DMS153 (cell line): ENCODE measurements around the gene TMEM9B.
"Not testable (repeated sequence)": the region's sequence is repeated elsewhere in the genome, so short reads cannot be mapped to it uniquely, and the experiment has no call there.

Source experiments
- DNase-seq: peaks from one replicate; lab custom pipeline; 2025; lab: John Stamatoyannopoulos, UW

Gene TMEM9B

DNA sequence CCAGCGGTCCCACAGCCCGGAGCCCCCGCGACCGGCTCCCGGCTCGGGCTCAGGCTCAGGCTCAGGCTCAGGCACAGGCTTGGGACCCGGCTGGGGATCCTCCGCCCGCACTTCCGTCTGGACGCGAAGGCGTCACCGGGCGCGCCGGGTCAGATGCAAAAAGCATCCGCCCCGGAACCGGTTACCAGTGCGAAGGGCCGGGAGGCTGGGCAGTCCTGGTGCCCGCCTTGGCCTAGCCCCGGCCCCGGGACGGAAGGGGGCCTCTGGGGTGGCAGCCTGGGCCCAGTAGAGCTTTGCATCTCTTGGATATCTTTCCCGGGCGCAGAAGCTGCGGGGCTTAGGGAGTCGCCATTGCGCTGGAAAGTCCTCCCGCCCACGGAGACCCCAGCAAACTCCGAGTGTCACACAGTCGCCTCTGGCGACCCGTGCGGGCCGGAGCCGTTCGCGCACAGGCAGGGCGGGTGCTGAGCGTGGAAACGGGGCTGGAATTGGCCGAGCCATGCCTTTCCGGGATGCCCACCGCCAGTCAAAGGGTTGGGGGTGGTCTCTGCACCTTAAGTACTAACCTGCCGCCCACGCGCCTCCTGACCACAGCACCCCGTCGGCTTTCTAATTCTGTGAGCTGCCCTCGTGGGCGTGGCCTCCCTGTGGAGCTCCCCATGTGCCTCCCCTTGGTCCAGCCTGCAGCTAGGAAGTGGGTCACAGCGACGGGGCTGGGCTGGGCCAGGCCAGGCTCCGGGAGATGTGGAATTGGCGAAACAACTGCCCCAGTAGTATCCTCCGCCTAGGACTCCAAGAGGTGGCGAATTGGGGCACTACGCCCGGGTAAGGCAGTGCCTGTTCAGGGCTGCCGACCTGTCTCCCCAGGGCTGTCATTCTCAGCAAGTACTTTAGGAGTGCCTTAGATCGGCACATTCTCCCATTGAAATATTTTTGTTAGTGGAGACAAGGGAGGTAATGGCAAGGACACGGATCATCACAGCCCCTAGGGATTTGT is at the start of gene TMEM9B:
Gene TMEM9B (minus strand): TSS at position 119 of the 997 bp plus-strand sequence. CDS start 129 bp downstream, outside the sequence.
- DNase-seq = peak; percentile 77

DNA sequence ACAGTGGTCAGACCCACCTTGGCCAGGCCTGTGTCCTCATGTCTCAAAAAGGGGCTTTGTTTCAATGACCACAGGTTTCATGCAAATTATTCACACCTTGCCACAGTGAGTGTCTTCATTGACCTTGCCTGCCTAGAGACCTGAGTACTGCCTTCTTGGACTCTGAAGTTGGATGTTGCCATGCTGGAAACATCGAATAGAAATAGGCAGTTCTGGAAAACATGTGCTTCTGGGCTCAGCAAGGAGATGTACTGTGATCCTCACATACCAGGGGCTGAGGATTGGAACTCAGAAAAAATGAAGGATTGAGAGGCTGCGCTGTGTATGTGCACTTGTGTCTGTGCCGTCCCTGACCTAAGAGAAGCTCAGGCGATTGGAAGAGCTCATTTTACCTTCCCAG is 49.1 kb upstream of the TMEM9B start:
- no peak for DNase-seq

DNA sequence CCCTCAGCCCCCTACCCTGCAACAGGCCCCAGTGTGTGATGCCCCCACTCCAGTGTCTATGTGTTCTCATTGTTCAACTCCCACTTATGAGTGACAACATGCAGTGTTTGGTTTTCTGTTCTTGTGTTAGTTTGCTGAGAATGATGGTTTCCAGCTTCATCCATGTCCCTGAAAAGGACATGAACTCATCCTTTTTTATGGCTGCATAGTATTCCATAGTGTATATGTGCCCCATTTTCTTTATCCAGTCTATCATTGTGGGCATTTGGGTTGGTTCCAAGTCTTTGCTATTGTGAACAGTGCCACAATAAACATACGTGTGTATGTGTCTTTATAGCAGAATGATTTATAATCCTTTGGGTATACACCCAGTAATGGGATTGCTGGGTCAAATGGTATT is 45.3 kb upstream of the TMEM9B start:
- not testable (repeated sequence) for DNase-seq

DNA sequence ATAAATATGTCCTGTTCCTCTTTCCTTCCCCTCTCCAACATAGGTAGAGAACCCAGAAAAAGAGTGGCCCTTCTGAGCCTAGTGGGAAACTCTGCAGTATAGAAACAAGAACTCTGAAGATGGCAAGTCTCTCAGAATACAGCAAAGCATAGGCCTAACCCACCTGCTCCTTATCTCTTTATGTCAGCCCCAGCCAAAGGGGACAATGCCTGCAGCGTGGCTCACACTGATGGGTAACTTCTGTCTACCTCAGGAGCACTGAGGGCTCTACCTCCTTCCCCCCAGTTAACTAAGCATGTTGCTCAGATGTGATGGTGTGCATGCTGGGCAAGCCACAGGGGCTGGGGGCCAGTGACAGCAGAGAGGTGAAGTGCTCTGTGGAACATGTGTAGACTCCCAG is 44.4 kb upstream of the TMEM9B start:
- no peak for DNase-seq

DNA sequence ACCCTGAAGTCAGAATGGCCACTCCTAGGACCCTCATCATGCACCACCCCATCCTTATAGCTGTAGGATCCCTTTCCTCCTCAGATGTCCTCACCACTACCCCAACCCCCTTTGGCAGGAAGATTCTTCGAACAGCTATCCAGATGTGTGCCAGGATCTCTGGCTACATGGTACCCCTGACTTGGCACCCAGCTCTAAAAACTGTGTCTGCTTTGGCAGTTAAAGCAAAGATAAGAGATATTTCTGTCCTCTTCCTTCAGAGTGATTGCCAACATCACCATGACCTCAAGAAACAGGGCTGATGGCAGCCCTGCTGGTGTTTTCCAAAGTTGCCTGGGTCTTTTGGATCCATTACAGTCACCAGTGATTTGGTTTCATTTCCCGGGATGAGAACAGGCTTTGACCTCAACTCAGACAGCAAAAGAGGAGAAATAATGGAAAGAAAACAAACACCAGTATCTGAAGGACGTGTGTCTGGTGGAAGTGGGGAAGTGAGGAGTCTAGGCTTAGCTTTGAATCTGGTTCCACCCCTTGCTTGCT is 43.8 kb upstream of the TMEM9B start:
- DNase-seq = no peak

DNA sequence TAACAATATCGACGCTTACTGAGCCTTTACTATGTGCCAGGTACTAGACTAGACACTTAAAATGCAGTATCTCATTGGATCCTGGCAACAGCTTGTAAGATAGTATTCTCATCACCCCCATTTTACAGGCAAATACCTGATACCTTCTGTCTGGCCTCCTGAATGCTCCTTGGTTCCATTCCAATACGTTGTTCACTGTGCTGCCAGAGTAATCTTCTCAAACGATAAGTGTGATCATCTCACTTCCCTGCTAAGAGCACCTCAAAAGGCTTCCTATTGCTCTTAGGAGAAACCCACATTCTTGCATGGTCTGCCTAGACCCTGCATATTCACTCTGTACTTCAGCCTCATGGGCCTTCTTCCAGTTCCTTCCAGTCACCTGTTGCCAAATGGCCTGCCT is 40.8 kb upstream of the TMEM9B start:
- DNase-seq = no peak

DNA sequence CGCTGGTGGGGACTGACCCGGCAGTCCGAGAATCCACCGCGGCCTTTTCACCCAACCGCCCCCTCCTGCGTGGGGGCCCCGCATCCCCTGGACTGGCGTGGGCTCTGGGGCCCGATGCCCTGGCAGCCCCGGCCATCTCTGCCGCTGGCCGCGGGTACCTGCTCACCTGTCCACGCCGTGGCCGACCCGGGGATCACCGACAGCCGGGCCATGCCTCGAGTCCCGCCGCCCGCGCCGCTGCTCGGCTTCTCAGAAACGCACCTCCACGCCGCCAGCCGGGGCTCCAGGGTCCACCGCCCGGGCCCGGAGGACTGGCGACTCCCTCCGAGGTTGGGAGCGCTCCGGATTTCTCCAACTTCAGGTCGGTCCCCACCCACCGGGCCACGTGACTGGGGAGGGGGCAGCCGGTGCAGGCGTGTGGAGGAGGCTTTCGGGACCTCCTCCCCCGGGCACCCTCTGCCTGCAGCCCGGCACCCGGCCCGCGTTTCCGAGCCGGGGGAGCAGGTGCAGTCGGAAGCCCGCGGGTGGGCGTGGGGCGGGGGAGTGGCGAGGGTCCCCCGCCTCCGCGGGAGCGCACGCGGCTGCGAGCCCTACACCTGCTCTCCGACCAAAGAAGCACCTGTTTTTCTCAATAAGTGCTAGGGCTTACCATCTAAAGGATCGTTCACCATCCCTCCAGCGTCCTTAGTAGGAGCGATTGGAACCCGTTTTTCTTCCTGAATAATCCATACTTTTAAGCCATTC is 40.1 kb upstream of the TMEM9B start:
- DNase-seq = no peak

DNA sequence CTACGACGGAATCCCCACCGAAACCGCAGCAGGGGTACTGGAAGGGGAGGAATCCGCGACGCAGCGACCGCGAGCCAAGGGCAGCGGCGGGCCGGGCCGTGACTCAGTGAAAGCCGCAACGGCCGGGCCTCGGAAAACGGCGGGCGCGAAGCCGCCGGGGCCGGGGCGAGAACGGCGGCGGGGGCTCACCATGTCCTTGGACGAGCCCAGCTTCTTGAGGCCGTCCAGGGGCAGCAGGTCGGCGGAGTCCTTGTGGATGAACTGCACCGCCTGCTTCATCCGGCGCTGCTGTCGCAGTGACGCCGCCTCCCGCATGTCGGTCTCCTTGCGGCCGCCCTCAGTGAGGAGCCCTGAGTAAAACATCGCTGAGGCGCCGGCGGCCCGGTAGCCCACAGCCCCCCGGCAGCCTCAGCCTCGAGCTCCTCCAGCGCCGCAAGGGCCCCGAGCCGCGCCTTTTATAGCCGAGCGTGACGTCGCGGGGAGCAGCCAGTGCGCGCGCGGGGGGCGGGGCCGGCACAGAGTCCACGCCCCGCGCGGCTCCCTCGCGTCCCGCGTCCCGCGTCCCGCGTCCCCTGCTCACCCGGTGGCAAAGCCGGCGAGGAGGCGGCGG is 39.4 kb upstream of the TMEM9B start, which contains the start of gene NRIP3:
Gene NRIP3 (minus strand): TSS at position 429 of the 610 bp plus-strand sequence. CDS start 66 bp downstream, at position 363.
- DNase-seq = peak; percentile 69

DNA sequence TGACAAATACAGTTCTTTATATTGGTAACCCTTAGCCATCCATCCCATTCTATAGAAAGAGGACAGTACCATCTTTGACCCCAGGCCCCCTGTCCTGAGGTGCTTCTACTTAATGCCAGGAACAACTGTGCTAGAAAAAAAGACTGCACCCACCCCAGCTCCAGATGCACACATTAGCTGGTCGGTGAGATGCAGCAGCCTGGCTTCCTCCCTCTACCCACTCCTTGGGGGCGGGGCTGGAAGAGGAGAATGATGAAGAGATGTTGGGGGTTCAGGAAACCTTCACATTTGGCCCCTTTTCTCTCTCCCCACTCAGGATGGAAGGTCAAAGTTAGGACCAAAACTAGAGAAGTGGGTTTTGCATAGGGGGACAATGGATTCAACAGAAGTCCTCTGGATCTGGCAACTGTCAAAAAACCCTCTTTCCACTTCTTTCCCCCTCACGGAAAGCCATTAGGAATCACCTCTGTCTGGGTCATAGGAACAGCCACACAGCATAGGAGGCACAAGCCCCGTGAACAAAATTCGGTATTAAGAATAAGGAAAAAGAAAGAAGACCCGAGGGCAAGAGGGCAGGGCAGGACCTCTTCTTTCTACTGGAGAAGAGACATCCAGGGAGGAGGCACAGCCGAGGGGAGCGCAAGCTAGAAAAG is 38.8 kb upstream of the TMEM9B start:
- DNase-seq = no peak

DNA sequence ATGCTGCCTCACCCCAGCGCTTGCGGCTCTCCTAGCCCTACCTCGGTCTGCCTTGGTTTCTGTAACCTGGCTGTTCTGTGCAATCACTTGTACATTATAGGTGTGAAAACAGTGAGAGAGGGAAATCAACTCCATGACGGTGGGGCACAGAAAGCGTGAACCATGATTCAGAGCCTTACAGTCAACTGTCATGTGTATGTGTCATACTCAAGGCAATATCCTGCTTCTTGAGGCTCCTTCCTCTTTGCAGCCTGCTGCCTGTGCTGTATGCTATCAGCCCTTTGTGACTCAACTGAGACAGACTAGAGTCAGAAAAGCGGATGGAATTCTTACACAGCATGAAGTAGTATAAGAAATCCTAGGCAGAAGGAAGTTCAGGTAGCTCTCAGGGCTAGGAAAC is 37.5 kb upstream of the TMEM9B start:
- DNase-seq = no peak

DNA sequence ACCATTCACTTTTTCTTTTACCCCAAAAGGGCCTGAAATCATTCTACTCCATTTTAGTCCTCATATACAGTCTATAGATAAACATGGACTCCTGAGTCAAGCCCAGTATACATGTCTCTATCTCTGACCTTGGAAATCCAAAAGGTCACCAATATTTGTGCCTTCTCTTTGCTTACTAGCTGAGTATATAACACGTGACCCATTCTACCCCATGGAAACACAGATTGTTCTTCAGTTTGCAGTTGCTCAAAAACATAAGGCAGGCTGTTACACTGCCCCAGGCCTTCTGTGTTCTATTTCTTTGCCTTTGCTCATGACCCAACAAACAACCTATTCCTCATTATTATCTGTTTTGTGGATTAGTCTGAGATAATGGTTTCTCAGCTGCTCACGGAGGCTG is 33.8 kb upstream of the TMEM9B start:
- no peak for DNase-seq

DNA sequence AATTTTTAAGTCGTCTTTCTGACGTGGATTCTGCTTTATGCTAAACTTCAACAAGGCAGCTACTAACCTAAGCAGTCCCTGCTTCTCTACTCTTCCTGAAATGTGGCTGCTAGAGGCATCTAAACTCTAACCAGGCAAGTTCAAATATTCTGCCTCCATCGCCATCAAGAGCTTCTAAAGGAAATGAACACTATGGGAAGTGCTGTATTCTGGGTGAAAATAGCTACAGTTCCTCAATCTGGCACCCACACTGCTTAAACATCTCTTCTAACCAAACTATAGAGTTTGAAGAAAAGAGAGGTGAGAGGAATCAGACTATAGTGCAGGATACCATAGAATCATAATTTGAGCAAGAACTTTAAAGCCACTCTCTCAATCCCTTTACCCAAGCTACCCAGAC is 33.2 kb upstream of the TMEM9B start:
- no peak for DNase-seq

DNA sequence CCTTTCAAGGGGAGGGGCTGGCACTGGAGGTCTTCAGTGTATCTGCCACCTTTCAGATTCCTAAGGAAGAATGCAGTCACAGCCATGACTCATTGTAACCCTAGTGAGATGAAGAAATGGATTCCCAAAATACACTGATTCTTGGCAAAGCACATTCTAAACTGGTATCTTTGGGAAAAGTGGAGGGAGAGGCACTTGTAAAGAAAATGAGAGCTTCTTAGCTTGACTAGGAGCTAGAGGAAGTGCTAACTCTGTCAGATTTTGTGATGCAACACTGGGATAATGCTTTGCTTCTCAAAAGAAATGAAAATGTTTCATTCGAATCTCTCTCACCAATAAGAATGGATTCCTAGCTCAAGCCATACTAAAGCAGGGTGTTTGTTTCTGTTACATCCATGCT is 25.2 kb upstream of the TMEM9B start:
- DNase-seq = no peak

DNA sequence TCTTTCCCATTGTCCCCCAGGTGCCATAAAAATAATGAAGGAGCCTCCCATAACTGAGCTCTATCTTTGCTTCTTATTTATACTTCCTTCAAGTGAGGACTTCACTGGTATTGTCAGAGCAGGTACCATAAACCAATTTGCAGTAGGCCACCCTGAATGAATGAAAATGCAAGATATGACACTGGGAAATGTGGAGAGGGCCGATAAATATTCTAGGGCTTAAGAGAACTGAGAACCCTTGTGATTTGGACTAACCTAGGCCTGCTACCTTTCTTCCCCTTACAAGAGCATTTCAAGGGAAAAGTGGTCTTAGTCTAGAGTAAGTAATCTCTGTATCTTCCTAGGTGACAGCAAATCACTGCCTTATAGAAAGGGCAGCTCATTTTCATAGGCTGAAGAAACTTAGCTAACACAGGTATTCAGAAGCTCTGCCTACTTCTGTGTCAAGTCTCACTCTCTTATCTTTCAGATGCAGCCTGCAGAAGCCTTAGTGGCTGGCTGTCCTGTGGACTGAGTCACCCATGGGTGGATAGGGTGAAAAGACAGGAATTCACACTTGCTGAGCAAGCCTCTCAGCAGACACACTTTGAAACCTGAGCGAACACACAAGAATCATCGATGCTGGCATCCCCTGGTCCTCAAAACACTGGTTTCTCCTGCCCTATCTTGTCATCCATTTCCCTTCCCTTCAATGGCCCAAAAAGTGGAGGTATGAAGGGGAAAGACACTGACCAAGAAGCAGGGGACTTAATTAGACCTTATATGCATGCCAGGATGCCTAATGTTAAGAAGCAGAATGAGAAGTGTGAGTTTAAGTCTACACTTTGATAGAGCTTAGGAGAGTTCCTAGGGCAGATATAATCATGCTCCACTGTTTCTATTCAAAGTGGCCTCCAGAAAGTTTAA is 24.3 kb upstream of the TMEM9B start:
- no peak for DNase-seq

DNA sequence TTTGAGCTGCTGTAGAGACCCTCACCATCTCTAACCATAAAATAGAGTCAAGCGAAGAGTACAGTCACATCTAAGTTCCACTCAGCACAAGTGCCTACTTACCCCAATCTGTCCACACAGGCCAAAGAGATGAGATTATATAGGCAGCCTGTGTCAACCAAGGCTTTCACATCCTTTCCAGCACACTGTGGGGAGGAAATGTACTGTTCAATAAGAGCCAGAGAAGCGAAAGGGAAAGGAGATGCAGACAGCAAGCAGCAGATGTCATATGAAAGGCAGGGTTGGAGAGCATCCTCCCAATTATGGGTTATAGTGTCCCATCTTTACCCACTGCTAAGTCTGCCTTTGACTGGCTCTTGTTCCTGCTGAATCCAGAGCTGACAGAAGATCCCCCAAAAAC is 23.2 kb upstream of the TMEM9B start:
- no peak for DNase-seq

DNA sequence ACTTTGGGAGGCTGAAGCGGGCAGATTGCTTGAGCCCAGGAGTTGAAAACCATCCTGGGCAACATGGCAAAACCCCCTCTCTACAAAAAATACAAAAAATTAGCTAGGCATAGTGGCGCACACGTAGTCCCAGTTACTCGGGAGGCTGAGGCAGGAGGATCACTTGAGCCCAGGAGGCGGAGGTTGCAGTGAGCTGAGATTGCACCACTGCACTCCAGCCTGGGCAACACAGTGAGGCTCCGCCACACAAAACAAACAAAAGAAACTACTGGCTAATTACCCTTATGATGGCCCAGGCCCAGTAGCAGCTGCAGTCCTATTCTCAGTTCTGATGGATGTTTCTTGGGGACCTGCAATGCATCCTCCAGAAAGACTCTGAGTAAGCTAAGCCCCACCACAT is 22.5 kb upstream of the TMEM9B start:
- not testable (repeated sequence) for DNase-seq

DNA sequence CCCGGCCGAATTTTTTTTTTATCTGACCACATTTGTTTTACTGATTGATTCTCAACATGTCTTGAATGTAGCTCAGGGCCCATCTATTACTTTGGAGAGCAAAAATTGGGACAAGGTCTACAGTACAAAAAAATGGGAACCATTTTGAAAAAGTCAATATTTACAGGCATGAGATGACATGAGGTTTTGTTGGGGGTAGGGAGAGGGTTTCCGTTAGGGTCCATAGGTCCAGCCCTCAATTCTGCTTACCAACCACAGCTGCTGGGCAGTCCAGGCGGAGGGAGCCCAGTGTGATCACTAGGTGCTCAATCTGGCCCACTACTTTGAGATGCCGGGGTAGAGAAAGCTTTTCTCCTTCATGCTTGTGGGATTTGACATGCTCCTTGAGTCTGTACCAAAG is 21.2 kb upstream of the TMEM9B start:
- DNase-seq = no peak

DNA sequence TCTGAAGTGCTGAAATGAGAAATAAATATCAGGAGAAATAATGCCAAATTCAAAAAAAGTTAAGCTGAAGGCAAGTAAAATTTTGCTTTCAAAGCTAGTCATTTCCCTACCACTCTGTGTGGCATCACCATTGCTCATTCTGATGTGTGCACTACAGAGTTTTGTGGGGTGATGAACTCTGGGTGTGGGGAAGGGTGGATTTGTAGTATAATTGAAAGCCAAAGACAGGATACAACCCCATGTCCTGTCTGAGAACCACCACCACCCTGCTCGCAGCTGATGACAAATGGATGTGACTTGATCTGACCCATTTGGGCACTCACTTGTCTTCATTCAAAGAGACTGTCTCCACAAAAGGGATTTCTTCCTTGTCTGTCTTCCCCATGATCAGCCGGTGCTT is 19.3 kb upstream of the TMEM9B start:
- no peak for DNase-seq

DNA sequence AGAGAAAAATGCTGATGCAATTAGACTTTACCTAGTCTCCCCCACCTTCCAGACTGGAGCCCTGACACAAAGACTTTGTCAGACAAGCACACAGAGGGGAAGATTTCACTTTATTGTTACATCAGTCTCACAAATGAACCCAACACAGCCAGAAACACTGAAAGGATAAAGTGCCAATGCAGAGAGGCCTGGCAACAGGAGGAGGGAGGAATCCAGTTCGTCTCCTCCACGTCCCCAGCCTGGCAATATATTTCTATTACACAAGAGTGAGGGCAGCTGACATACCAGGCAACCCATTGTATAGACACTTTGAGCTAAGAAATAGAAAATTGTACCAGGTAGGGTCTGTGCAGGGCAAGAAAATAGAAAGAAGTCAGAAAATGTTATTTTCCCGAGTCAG is 16.2 kb upstream of the TMEM9B start:
- no peak for DNase-seq

DNA sequence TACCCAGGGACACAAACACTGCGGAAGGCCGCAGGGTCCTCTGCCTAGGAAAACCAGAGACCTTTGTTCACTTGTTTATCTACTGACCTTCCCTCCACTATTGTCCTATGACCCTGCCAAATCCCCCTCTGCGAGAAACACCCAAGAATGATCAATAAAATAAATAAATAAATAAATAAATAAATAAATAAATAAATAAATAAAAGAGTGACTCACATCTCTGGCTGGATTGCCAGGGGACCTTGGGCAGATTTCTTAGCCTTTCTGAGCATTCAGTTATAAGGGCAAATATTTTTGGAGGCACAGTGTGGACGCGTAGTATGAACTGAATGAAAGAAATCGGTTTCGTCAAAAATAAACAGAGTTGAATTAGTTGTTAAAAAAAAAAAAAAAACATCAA is 15.1 kb upstream of the TMEM9B start:
- DNase-seq = not testable (repeated sequence)

DNA sequence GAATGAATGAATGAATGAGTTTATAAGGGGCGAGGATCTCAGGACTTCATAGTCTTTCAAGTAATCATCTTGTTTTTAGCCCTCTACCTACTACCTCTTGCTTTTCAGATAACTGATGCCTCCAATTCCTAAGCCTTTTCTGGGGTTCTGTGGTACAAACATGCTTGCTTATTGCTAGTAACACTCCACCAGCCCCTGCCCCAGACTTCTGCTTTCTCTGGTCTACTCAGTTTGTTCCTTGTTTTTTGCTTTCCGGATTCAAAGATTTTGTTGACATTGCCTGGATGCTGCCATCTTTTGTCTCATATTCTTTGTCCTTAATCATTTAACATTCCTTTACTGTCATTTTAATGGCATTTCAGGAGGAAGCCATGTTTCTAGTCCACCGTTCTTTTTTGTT is 8.9 kb upstream of the TMEM9B start:
- no peak for DNase-seq
